Left lobe of liver (tissue), 2 donors: ENCODE results near the gene OTOP3. TPM values are rescaled to one million over a fixed set of nuclear protein-coding genes. Genes with fewer than 3 reads are reported as not detected.
"Not testable (repeated sequence)": the region's sequence is repeated elsewhere in the genome, so short reads cannot be mapped to it uniquely, and the experiment has no call there.

Source experiments
- ATAC-seq: fragments of 200-7000 bp; cut with Tn5 transposase; one replicate; pipeline ENCODE4 v1.9.1; 2020; ENCODE audit warnings: mild to moderate bottlenecking, moderate library complexity
- DNase-seq: peaks from one replicate; pipeline ENCODE4 v3.0.0-alpha.2; 2020; ENCODE audit warnings: low spot score
- total RNA-seq: library from RNA; stranded (reverse); gene quantifications from one replicate; pipeline ENCODE4 v1.2.1, GENCODE V29; 2021
- donor health status: DM: no; HTN: no; CAD: no; lungs with moderate emphysema.
- donor health status: DM: no; HTN: yes; CAD: no.

Gene OTOP3, protein sequence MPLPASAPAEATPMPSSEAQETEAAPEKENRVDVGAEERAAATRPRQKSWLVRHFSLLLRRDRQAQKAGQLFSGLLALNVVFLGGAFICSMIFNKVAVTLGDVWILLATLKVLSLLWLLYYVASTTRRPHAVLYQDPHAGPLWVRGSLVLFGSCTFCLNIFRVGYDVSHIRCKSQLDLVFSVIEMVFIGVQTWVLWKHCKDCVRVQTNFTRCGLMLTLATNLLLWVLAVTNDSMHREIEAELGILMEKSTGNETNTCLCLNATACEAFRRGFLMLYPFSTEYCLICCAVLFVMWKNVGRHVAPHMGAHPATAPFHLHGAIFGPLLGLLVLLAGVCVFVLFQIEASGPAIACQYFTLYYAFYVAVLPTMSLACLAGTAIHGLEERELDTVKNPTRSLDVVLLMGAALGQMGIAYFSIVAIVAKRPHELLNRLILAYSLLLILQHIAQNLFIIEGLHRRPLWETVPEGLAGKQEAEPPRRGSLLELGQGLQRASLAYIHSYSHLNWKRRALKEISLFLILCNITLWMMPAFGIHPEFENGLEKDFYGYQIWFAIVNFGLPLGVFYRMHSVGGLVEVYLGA
- total RNA-seq: not detected

DNA sequence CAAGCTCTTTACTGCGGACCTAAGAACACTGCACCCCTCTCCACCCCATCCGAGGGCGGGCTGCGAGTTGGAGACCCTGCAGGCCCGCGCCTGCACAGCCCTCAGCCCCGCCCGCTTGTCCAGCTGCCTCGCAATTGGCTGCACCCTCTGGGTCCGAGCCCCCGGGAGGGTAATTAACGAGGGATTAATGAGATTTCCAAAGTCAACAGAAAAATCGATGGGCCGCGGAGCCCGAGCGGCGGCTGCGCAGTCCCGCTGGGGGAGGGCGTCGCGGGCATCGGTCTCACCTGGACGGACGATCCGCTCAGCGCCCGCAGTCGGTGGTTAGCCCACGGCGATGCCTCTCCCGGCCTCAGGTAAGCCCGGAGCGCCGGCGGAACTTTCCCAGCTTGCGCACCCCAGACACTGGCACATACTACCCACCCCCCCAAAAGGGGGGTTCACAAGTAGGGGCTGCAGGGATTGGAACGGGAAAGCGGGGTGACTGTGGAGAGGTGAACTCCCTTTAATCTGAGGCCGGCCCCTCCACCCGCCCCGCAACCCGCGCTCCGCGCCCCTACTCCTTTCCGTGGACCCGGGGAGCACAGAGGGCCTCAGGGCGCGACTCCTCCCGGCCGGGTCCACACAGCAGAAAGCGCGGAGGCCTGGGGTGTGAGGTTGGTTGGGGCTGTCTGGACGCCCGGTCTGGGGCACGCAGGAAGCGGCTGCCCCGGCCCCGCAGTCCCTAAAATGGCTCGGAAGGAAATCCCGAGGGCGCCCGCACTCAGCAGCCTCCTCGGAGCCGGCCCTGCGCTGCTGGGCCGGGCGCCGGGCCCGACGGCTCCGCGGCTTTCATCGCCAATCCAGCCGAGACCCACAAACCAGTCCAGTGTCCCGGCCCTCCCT lies at the start of gene OTOP3:
TSS of gene OTOP3 (plus strand) at position 314 of the 885 bp plus-strand sequence. CDS start at position 338, 24 bp downstream.
- ATAC-seq (peak; percentile 34), DNase-seq (no peak)

DNA sequence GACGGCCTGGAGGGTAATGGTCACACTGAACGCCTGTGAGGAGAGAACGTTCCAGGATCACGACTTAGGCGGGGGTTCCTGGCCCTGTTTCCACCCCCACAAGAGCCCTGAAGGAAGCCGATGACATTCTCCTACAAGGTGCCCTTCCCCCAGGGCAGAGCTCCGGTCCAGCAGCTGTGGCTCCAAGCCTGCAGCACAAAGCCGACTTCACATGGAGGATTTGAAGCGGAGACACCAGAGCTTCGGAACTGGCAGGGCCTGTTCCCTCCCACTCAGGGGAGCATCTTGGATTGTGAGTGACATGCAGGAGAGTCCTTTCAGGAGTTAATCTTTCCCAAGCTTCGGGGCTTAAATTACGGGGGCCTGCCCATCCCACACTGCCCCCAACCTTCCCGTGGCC lies 47.2 kb upstream of the OTOP3 start:
- DNase-seq (no peak), ATAC-seq (no peak)

DNA sequence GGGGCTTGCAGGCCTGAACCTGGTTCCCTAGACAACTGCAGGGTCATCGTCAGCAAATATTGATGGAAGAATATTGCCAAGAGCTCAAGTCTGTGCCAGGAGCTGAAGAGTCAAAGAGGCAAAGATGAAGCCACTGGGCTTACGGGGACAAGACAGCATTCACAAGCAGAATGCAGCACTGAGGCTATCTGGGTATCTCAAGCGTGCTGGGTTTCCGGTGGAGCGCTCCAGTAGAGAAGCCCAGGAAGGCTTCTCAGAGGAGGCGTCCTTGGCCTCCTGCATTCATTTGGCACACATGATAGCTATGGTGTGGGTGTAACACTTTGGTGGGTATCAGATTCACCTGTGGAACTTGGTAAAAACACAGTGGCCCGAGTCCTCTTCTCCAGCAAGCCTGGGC lies 45.1 kb upstream of the OTOP3 start:
- DNase-seq (no peak), ATAC-seq (no peak)

DNA sequence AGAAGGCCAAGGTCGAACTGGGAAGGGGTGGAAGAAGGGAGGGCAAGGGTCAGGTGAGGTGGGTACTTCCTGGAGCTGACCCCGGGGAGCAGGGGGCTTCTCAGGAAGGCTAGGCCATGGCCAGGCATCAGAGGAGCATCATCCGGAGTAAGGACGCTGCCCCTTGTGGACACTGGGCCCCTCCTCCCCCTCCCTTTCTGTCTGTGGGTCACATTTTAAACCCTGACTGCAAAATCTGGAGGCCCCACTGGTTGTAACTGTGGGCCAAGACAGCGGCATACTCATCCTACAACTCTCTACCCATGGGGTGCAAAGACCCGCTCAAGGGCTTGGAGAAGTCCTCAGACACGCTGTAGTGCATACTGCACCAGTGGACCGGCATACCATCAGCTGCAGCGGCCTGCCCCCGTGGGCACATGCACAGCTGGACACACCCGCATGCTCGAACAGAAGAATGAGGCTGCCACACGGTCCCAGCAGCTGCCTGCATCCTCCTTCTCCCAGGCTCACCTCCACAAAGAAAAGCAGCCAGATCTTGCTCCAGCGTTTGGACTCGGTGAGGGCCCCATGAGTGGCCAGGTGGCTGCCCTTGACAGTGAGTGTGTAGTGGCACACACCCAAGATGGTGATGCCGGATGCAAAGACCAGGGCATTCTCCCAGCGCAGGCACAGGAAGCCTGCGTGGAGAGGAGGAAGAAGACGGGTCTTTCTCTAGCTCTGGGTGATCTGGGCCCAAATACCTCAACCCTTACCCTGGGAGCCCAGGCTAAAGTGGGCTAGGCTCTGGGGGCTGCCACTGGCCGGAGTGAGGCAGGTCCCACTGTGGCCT lies 43.5 kb upstream of the OTOP3 start:
- DNase-seq (no peak), ATAC-seq (peak; percentile 13)

DNA sequence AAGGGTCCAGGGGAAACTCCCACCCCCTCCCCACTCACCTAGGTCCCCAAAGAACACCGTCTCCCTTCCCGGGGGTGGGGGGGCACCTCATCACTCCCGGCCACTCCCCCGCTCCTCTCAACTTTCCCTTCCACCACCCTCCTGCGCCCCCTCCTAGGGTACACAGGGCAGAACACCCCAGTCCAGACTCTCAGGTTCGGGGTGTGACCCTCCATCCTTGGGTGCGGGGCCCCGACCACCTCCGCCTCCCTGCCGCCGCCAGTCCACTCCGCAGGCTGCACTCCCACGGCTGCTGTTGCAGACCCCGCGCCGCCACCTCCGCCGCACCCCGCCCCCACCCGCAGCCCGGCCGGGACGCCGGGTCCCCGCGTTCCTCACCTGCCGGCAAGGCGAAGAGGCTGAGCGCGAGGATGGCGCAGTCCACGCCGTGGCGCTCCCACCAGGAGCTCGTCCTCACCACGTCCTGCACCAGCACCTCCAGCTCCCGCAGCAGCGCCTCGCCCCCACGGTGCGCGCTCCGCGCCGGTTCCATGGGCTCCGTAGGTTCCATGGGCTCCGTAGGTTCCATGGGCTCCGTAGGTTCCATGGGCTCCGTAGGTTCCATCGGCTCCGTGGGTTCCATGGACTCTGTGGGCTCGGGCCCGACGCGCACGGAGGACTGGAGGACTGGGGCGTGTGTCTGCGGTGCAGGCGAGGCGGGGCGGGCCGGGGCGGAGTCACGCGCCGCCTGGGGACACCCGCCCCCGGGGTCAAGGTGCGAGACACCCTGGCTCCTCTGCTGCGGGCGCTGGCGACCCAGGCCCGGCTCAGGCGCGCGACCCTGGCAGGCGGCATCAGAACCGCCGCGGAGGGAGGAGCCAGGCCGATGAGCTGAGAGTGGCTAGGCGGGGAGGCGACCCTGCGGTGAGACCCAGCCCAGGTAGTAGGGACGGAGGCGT lies 42.5 kb upstream of the OTOP3 start, which contains the start of gene FADS6:
TSS of gene FADS6 (minus strand) at position 660 of the 938 bp plus-strand sequence. CDS start at position 622, 38 bp downstream.
- peak; percentile 96 for ATAC-seq
- peak; percentile 74 for DNase-seq

DNA sequence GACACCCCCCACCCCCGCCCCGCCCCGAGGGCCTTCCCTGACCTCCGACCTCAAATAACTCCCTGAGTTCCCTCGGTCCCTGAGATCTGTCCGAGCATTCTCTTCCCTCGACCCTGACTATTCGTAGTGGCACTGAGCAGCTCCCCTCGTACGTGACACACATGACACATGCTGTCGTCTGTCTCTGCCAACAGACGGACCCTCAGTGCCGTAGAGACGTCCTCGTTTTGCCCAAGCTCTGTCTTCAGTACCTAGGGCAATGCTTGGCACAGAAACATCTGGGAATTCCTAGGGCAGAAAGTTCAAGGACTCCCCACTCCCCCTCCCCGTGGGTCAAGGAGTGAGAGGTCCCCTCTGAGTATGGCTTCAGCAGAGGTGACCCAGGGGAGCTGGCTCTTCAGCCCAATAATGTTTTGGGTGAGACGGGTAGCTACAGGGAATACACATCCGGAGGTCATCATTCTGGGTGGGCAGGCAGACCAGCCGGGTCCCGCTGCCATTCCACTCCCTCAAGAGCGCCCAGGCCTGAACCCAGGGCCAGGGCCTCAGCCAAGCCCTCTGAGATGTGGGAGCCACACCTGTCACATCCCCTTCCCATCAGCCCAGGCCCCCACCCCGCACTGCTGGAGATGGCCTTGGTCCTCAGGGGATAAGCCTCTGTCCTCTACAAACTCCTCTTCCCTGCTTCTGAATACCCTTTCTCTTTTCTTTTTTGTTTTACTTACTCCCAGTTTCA lies 41.6 kb upstream of the OTOP3 start:
- ATAC-seq (peak; percentile 14), DNase-seq (no peak)

DNA sequence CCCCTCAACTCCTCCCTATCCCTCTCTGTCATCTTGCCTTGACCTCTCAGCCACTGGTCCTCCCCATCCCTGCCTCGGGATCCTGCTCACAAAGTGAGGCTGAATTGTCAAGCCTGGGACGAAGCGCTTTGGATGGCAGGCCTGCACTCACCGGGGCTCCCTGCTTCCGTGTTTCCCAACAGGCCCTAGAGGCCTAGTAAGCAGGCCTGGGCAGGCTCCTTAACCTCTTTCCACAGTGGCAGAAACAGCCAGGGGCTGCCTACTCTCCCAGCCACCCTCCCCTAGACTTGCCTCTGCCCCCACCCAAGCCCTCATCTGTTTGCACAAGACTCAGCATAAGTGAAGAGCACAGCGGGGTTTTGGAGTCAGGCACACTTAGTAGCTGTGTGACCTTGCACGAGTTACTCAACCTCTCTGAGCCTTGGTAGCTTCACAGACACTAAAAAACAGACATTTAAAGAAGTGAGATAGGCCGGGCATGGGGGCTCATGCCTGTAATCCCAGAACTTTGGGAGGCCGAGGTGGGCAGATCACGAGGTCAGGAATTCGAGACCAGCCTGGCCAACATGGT lies 37.2 kb upstream of the OTOP3 start:
- DNase-seq: no peak
- no peak for ATAC-seq

DNA sequence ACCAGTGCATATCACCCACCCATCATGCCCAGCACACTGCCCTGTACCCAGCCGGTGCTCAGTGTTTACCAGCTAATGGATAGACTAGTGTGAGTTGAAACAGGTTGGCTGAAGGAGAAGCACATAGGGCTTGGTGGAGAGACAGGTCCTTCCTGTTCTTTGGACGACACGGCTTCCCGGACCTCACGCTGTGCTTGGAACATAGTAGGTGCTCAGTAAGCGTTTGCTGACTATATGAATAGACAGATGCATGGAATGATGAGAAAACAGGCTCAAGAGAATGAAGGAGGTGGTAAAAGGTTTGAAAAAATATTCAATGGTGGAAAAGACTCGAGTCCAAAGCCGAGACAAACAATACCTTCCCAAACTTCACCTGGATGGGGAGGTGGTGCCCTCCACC lies 35.5 kb upstream of the OTOP3 start:
- DNase-seq (no peak), ATAC-seq (no peak)

DNA sequence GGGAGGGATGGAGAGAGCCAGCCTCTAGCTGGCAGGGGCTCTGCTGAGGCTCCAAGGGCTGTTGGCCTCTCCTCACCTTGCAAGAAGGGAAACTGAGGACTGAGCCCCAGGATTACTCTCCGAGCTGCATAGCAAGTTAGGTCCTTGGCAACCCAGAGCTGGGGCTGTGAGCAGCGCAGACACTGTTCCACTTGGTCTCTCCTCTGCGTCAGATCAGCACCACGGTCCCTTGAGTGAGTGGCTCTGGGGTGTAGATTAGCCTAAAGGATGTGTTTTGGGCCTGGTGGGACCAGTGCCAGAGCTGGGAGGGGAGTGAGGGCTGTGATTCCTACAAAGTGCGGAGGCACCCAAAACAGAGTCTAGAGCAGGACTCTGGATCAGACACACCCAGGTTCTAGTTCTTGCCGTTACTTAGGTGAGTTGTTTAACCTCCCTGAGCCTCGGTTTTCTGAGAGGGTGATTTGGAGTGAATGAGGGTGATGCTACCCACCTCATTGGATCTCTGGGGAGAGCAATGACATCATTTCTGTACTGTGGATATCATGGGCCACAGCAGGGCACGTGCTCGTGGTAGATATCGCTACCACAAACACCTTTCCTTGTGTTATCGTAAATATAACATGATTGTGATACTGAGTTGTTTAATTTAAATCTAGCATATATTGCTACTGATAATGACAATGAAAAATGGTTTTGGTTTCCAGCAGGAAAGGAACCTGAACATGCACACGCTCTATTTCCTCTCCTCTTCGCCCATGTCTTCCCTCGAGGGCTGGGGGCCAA lies 34.2 kb upstream of the OTOP3 start:
- DNase-seq (no peak), ATAC-seq (no peak)

DNA sequence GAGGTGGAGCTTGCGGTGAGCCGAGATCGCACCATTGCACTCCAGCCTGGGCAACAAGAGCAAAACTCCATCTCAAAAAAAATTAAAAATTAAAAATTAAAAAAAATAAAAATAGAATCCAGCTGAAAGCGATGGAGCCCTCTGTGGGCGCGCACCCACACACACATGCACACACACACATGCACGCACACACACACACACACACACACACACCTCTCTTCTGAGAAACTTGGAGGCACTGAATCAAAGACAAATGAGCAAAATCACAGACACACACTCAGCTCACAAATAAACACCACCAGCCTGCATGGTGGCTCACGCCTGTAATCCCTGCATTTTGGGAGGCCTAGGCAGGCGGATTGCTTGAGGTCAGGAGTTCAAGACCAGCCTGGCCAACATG lies 32.7 kb upstream of the OTOP3 start:
- ATAC-seq: no peak

DNA sequence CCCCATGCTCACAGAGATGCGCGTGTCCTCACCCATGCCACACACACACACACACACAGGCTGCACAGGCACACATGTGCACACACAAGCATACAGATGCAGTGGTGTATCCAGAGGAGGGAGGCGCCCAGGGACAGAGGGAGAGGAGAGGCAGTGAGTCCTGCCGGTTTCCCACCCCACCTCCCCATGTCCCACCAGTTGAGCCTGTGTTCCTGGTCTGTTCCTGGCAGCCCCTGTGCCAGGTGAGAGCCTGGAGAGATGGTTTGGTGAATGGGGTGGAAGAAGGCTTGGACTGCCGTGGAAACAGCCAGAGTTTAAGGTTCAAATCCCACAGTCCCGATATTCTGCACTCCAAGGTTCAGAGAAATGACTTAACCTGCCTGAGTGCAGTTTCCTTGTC lies 32.0 kb upstream of the OTOP3 start:
- no peak for ATAC-seq
- no peak for DNase-seq

More for the DNA sequence above, 32.7 kb upstream of the OTOP3 start:
- DNase-seq: no peak

DNA sequence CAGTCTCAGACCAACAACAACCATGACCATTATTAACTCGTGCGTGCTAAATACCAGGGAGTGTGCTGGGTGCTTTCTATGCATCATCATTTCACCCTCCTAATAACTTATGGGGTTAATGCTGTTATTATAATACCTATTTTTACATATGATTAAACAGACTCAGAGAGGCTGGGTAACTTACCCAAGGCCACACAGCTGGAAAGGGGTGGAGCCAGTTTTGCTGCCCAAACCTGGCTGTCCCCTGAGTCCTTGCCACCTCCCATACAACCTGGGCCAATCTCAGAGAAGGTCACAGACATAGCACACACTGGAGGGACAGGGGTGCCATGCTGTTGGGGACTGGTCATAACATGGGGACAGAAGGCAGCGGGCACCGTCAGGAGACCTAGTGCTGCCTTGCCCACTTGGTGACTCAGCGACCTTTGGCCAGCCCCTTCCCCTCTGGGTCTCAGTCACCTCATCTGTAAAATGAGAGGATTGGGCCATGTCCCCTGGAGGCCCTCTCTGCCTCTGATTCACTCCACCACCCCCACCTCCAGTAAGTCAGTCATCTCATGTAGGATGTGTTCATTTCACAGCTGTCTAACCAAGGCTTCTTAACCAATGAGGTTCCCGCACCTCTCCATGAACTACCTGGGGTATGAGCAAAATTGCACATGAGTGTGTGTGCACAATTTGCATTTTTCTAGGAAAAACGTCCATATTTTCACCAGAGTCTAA lies 30.9 kb upstream of the OTOP3 start:
- DNase-seq: no peak
- no peak for ATAC-seq

DNA sequence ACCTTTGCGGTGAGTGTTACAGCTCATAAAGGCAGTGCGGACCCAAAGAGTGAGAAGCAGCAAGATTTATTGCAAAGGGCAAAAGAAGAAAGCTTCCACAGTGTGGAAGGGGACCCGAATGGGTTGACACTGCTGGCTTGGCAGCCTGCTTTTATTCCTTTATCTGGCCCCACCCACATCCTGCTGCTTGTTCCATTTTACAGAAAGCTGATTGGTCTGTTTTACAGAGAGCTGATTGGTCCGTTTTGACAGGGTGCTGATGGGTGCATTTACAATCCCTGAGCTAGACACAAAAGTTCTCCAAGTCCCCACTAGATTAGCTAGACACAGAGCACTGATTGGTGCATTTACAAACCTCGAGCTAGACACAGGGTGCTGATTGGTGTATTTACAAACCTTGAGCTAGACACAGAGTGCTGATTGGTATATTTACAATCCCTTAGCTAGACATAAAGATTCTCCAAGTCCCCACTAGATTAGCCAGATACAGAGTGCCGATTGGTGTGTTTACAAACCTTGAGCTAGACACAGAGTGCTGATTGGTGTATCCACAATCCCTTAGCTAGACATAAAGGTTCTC lies 29.4 kb upstream of the OTOP3 start:
- DNase-seq, ATAC-seq: not testable (repeated sequence)

DNA sequence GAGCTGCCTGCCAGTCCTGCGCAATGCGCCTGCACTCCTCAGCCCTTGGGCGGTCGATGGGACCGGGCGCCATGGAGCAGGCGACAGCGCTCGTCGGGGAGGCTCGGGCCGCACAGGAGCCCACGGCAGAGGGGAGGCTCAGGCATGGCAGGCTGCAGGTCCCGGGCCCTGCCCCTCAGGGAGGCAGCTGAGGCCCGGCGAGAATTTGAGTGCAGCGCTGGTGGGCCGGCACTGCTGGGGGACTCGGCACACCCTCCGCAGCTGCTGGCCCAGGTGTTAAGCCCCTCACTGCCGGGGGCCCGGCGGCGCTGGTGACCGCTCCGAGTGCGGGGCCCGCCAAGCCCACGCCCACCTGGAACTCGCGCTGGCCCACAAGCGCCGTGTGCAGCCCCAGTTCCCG lies 28.7 kb upstream of the OTOP3 start:
- no peak for DNase-seq
- ATAC-seq: no peak

DNA sequence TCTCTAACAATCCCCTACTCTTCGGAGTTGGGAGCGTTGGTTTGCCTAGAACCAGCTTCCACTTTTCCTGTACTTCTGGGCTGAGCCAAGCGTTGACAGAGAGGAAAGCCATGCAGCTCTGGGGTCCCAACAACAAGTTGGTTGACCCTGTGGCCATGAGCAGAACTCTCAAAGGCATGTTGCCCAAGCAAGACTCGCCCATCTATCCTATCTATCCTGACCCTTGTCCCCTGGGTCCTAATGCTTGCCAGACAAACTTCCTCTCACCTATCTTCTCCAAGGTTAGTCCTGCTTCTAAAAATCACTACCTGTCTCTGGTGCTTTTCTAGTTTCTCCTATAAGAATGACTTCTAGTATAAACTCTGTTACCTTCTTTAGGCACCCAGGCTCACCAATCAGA lies 26.6 kb upstream of the OTOP3 start:
- not testable (repeated sequence) for DNase-seq, ATAC-seq

DNA sequence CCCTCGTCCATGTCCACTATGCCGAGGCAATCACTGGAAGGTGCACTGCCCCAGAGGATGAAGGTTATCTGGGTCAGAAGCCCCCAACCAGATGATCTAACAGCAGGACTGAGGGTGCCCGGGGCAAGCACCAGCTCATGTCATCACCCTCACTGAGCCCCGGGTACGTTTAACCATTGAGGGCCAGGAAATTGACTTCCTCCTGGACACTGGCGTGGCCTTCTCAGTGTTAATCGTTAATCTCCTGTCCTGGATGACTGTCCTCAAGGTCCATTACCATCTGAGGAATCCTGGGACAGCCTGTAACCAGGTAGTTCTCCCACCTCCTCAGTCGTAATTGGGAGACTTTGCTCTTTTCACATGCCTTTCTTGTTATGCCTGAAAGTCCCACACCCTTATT lies 24.3 kb upstream of the OTOP3 start:
- ATAC-seq, DNase-seq: not testable (repeated sequence)
